Tibial nerve (tissue), 4 donors: ENCODE data around the gene ATXN1L.
"Not testable (repeated sequence)": the region's sequence is repeated elsewhere in the genome, so short reads cannot be mapped to it uniquely, and the experiment has no call there.

ENCODE experiments used
- CTCF ChIP-seq, 5 experiments: fragments of 200-600 bp in 3 of 5; fragments of 450-650 bp in 2 of 5; sonication (generic) in 3 of 5; IDR thresholded peaks; one replicate each; pipeline ENCODE4 v1.5.1; 2016 to 2019; ENCODE audit warnings: antibody characterized with exemption in 5 of 5, mild to moderate bottlenecking in 3 of 5, moderate library complexity in 2 of 5
- EP300 ChIP-seq, 2 donors: sonication (generic); formaldehyde crosslinking; IDR thresholded peaks; one replicate each; pipeline ENCODE4 v1.6.1; 2017; ENCODE audit warnings: antibody characterized with exemption in 2 of 2, mild to moderate bottlenecking in 1 of 2
- POLR2A ChIP-seq, 2 donors: fragments of 450-650 bp; IDR thresholded peaks; one replicate each; pipeline ENCODE4 v1.6.1; 2017; ENCODE audit warnings: antibody characterized with exemption in 2 of 2, mild to moderate bottlenecking in 2 of 2, moderate library complexity in 2 of 2

- not testable (repeated sequence) for TF ChIP-seq CTCF, POLR2A, EP300 (IDR thresholded peaks at IDR 0.05)
Measured at GRCh38 chr16:71831698-71832097, 14.1 kb upstream of the ATXN1L start.
